ENCODE measurements around the gene ULBP1. TPM values are rescaled to one million over a fixed set of nuclear protein-coding genes. Genes with fewer than 3 reads are reported as not detected.
"Not testable (repeated sequence)": the region's sequence is repeated elsewhere in the genome, so short reads cannot be mapped to it uniquely, and the experiment has no call there.

Gene ULBP1
- polyA plus RNA-seq, 1 donor (not counting 4 experiments of a cell fraction or from before 2014, with no cell fraction given): 2.2 TPM

DNA sequence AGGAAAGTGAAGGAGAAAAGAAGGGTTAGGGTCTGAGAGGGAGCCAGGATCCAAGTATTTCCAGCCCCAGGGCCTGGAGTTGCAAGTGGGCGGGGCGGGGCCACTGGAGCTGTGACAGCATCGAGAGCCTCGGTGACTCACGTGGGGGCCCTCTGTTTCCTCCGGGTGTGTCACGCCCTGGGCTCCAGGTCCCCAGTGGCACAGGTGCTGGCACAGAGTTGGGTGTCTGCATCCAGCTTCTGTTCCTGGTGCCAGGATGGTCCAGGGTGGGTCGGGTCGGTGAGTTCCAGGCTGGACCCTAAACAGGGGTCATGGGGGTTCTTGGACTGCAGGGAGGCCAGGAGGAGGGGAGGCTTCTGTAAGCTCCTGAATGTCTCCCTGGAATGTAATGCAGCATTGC is 44.8 kb downstream of the ULBP1 start:
- Histone ChIP-seq H3K4me2 (ENCODE audit: control insufficient read depth, extremely low read depth, insufficient read depth, low read depth, low read length) (no peak overlapping the region), H3K9me1 (ENCODE audit: control insufficient read depth, extremely low read depth, insufficient read depth, low read length) (no peaks in the 10 kb centered on the region), H3K9ac (ENCODE audit: control insufficient read depth, extremely low read depth, insufficient read depth, low read length) (no peak overlapping the region), H3K27ac (ENCODE audit: control insufficient read depth, insufficient read depth, low read length) (no peak overlapping the region), H3K79me2 (ENCODE audit: control insufficient read depth, insufficient read depth, low read length) (no peaks in the 10 kb centered on the region), H3K4me3 (ENCODE audit: control insufficient read depth in 2 of 3, extremely low read depth in 1 of 3, insufficient read depth in 2 of 3, low read depth in 1 of 3, low read length in 3 of 3) (no peak overlapping the region), H3K9me3 (ENCODE audit: control insufficient read depth, low read depth, low read length) (no peaks in the 10 kb centered on the region), H3K4me1 (ENCODE audit: control insufficient read depth, extremely low read depth, insufficient read depth, low read length) (peaks cover 10% of the 10 kb centered on the region), H4K20me1 (ENCODE audit: control insufficient read depth, extremely low read depth, insufficient read depth, low read length) (no peaks in the 10 kb centered on the region), H3K36me3 (ENCODE audit: control insufficient read depth in 2 of 2, extremely low read depth in 1 of 2, insufficient read depth in 2 of 2, low read length in 2 of 2) (no peaks in the 10 kb centered on the region), H3K27me3 (ENCODE audit: control insufficient read depth, extremely low read depth, insufficient read depth, low read length) (peaks cover 20% of the 10 kb centered on the region), H2AFZ (ENCODE audit: control insufficient read depth, low read length) (no peak overlapping the region)
- DNase-seq (ENCODE audit: low read depth, low spot score): no peak
- no peak for FAIRE-seq
- dilution Hi-C loops (cut with MboI; ENCODE audit: extremely low pct_ligation_motif_present, low sequenced_read_pairs): no loop called here
- TF ChIP-seq, protein P1, sequence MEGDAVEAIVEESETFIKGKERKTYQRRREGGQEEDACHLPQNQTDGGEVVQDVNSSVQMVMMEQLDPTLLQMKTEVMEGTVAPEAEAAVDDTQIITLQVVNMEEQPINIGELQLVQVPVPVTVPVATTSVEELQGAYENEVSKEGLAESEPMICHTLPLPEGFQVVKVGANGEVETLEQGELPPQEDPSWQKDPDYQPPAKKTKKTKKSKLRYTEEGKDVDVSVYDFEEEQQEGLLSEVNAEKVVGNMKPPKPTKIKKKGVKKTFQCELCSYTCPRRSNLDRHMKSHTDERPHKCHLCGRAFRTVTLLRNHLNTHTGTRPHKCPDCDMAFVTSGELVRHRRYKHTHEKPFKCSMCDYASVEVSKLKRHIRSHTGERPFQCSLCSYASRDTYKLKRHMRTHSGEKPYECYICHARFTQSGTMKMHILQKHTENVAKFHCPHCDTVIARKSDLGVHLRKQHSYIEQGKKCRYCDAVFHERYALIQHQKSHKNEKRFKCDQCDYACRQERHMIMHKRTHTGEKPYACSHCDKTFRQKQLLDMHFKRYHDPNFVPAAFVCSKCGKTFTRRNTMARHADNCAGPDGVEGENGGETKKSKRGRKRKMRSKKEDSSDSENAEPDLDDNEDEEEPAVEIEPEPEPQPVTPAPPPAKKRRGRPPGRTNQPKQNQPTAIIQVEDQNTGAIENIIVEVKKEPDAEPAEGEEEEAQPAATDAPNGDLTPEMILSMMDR (optimal IDR thresholded peaks at IDR 0.05 in 1 of 3, IDR thresholded peaks at IDR 0.05 in 1 of 3, conservative IDR thresholded peaks at IDR 0.05 in 1 of 3; ENCODE audit: extremely low read depth in 1 of 3, insufficient read depth in 2 of 3, low read length in 3 of 3): no peak
- TF ChIP-seq EZH2 (IDR thresholded peaks at IDR 0.05; ENCODE audit: low read length): no peak

DNA sequence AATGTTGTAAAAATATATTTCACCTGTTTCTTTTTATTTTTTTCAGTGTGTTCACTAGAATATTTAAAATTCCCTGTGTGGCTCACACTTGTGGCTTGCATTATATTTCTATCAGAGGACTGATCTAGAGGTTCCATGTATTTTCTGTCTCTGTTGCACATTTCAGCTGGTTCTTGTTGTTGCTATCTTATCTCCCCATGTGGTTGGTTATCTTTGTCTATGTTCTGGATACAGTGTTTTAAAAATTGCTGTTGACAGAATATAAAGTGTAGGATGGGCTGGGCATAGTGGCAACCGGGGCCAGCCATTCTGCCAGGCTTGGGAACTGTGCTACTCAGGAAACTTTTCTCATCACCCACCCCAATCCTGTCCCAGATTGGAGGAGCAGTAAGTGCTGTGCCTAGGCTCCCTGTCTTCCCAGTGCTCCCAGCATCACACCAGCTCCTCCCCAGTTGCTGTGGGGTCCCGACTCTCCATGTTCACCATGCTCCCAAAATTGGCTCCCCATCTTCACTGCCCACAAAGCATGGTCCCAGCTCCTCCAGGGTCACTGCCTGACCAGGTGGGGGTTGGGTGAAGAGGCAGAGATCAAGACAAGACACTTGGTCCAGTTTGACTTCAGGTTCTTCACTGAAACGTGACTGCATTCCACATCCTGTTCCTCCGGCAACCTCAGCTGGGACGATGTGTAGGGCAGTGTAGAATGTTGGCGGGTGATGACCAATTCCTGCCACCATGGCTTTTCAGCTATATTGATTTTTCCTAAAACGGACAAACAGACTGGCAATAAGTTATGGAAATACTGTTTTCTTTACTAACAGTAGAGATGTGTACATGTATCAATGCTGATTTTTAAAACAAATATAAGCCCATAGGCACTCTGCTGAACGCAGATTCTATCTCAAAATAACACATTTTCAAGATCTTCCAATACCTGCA is 49.4 kb downstream of the ULBP1 start:
- H3K4me1 ChIP-seq (ENCODE audit: control insufficient read depth, extremely low read depth, insufficient read depth, low read length); DNase-seq (ENCODE audit: low read depth, low spot score); H3K4me2 ChIP-seq (ENCODE audit: control insufficient read depth, extremely low read depth, insufficient read depth, low read depth, low read length); H3K9ac ChIP-seq (ENCODE audit: control insufficient read depth, extremely low read depth, insufficient read depth, low read length); H4K20me1 ChIP-seq (ENCODE audit: control insufficient read depth, extremely low read depth, insufficient read depth, low read length); H2AFZ ChIP-seq (ENCODE audit: control insufficient read depth, low read length); FAIRE-seq; H3K4me3 ChIP-seq (ENCODE audit: control insufficient read depth in 2 of 3, extremely low read depth in 1 of 3, insufficient read depth in 2 of 3, low read depth in 1 of 3, low read length in 3 of 3); H3K79me2 ChIP-seq (ENCODE audit: control insufficient read depth, insufficient read depth, low read length); H3K9me1 ChIP-seq (ENCODE audit: control insufficient read depth, extremely low read depth, insufficient read depth, low read length); dilution Hi-C loops (cut with MboI; ENCODE audit: extremely low pct_ligation_motif_present, low sequenced_read_pairs); H3K27ac ChIP-seq (ENCODE audit: control insufficient read depth, insufficient read depth, low read length); H3K9me3 ChIP-seq (ENCODE audit: control insufficient read depth, low read depth, low read length); H3K36me3 ChIP-seq (ENCODE audit: control insufficient read depth in 2 of 2, extremely low read depth in 1 of 2, insufficient read depth in 2 of 2, low read length in 2 of 2): not testable (repeated sequence)
- H3K27me3 ChIP-seq (ENCODE audit: control insufficient read depth, extremely low read depth, insufficient read depth, low read length): peaks cover 34% of the 10 kb centered on the region

DNA sequence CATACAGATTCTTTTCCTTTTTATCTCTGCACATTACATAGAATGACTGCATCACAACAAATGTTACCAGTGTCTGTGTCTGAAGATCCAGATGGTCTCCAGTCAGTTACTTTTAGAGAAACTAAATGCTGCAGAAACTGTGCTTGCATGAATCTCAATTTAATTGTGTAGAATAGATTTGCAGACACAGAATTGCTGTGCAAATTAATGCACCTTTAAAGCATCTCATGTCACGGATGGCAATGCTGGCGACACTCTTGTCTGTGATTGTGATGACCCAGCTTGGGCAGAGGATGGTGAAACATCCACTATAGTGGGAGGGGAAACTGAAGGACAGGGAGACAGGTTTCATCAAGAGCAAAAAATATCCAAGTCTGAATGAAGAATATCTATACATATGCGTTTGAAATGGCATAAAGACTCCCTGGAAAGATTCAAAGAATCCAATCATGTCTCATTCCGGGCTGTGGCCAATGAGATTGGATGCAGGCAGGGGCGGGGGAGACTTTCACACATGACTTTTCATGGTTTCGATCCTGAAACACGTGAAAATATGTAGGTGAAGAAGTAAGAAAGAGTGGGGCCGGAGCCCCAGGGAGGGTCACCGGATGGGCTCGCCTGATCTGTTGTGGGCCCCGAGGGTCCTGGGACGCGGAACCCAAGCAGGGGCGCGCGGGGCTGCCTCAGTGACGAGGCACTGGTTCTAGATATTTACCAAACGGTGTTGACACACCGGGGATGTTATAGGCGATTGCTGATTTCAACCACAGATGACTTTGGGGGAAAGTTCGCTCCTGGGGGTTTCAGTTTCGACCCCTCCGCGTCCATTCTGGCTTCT is 50.3 kb downstream of the ULBP1 start:
- H3K79me2 ChIP-seq (ENCODE audit: control insufficient read depth, insufficient read depth, low read length); H3K9ac ChIP-seq (ENCODE audit: control insufficient read depth, extremely low read depth, insufficient read depth, low read length); H3K9me3 ChIP-seq (ENCODE audit: control insufficient read depth, low read depth, low read length); H4K20me1 ChIP-seq (ENCODE audit: control insufficient read depth, extremely low read depth, insufficient read depth, low read length); H3K4me1 ChIP-seq (ENCODE audit: control insufficient read depth, extremely low read depth, insufficient read depth, low read length); H2AFZ ChIP-seq (ENCODE audit: control insufficient read depth, low read length); dilution Hi-C loops (cut with MboI; ENCODE audit: extremely low pct_ligation_motif_present, low sequenced_read_pairs); H3K4me2 ChIP-seq (ENCODE audit: control insufficient read depth, extremely low read depth, insufficient read depth, low read depth, low read length); H3K4me3 ChIP-seq (ENCODE audit: control insufficient read depth in 2 of 3, extremely low read depth in 1 of 3, insufficient read depth in 2 of 3, low read depth in 1 of 3, low read length in 3 of 3); H3K9me1 ChIP-seq (ENCODE audit: control insufficient read depth, extremely low read depth, insufficient read depth, low read length); H3K27ac ChIP-seq (ENCODE audit: control insufficient read depth, insufficient read depth, low read length); DNase-seq (ENCODE audit: low read depth, low spot score); H3K36me3 ChIP-seq (ENCODE audit: control insufficient read depth in 2 of 2, extremely low read depth in 1 of 2, insufficient read depth in 2 of 2, low read length in 2 of 2): not testable (repeated sequence)
- FAIRE-seq: peak; percentile 13
- peaks cover 34% of the 10 kb centered on the region for H3K27me3 ChIP-seq (ENCODE audit: control insufficient read depth, extremely low read depth, insufficient read depth, low read length)

DNA sequence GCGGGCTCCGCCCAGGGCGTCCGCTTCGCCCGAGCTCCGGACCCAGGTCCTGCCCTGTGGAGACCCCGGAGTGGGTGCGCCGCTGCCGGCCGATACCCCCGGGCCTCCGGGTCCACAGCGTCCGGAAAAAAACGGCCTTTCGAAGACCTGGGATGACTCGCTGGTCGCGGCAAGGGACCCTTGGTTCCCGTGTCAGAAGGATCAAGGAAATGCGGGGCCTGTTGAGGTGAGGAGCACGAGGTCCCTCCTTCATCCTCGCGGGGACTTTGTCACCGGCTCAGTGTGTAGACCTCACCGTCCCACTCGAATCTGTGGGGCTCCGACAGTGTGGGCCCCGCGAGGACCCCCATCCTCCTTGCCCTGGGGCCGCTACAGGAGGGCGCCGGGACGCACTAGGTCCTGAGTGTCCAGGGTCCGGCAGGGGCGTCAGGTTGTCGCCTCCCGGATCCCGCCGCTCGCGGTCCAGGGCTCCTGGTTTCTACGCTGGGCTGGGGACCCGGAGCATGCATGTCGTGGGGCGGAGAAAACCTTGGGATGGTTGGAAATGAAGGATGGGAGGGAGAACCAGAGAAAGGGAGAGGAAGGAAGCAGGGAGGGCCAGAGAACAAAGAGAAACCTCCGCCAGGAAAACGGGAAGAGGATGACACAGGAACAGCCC is 51.0 kb downstream of the ULBP1 start:
- H3K36me3 ChIP-seq (ENCODE audit: control insufficient read depth in 2 of 2, extremely low read depth in 1 of 2, insufficient read depth in 2 of 2, low read length in 2 of 2); H3K4me1 ChIP-seq (ENCODE audit: control insufficient read depth, extremely low read depth, insufficient read depth, low read length); H3K9ac ChIP-seq (ENCODE audit: control insufficient read depth, extremely low read depth, insufficient read depth, low read length); dilution Hi-C loops (cut with MboI; ENCODE audit: extremely low pct_ligation_motif_present, low sequenced_read_pairs); H3K9me3 ChIP-seq (ENCODE audit: control insufficient read depth, low read depth, low read length); H3K27ac ChIP-seq (ENCODE audit: control insufficient read depth, insufficient read depth, low read length); H4K20me1 ChIP-seq (ENCODE audit: control insufficient read depth, extremely low read depth, insufficient read depth, low read length); DNase-seq (ENCODE audit: low read depth, low spot score); FAIRE-seq; H3K9me1 ChIP-seq (ENCODE audit: control insufficient read depth, extremely low read depth, insufficient read depth, low read length); H3K79me2 ChIP-seq (ENCODE audit: control insufficient read depth, insufficient read depth, low read length); H3K4me3 ChIP-seq (ENCODE audit: control insufficient read depth in 2 of 3, extremely low read depth in 1 of 3, insufficient read depth in 2 of 3, low read depth in 1 of 3, low read length in 3 of 3): not testable (repeated sequence)
- Histone ChIP-seq H3K4me2 (ENCODE audit: control insufficient read depth, extremely low read depth, insufficient read depth, low read depth, low read length) (peak overlapping the region; percentile 37), H3K27me3 (ENCODE audit: control insufficient read depth, extremely low read depth, insufficient read depth, low read length) (peaks cover 34% of the 10 kb centered on the region), H2AFZ (ENCODE audit: control insufficient read depth, low read length) (peak overlapping the region; percentile 15)
